ENCODE measurements around the gene CPA5. TPM values are rescaled to one million over a fixed set of nuclear protein-coding genes. Genes with fewer than 3 reads are reported as not detected.

Gene CPA5
- total RNA-seq, 1 donor from 2014 or later, result not detected

DNA sequence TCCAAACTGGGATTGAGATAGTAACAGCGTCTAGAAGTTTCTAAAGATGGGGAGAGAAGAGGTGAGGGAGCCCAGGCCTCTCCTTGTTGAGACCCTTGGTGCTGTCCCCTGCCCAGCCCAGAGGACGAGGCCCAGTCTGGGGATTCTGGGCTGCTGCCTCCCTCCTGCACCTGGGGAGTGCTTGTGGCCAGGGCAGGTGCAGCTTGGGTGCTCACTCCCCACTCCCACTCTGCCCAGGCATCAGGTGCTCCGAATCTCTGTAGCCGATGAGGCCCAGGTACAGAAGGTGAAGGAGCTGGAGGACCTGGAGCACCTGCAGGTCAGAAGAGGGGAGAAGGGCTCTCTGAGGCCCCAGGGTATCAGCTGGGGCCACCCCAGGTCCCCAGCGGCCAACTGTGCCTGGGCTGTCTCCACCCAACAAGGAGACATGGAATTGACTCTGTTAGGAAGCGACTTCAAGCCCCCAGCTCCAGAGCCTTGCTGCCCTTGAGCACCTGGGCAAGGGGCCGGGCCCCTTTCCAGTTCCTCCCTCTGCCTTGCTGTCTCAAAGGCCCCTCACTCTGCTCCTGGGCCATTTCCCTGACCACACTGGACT is 36.3 kb downstream of the CPA5 start:
- Mint-ChIP-seq H3K9me3 (ENCODE audit: unreplicated experiment) (peaks cover 12% of the 10 kb centered on the region), H3K4me1 (ENCODE audit: low read depth, unreplicated experiment) (peaks cover 9% of the 10 kb centered on the region), H3K4me3 (ENCODE audit: unreplicated experiment) (no peak overlapping the region), H3K36me3 (ENCODE audit: unreplicated experiment) (peaks cover 13% of the 10 kb centered on the region), H3K27me3 (ENCODE audit: unreplicated experiment) (peaks cover 6% of the 10 kb centered on the region), H3K27ac (ENCODE audit: unreplicated experiment) (no peak overlapping the region)
- DNase-seq, result no peak
- TF ChIP-seq, protein P1, sequence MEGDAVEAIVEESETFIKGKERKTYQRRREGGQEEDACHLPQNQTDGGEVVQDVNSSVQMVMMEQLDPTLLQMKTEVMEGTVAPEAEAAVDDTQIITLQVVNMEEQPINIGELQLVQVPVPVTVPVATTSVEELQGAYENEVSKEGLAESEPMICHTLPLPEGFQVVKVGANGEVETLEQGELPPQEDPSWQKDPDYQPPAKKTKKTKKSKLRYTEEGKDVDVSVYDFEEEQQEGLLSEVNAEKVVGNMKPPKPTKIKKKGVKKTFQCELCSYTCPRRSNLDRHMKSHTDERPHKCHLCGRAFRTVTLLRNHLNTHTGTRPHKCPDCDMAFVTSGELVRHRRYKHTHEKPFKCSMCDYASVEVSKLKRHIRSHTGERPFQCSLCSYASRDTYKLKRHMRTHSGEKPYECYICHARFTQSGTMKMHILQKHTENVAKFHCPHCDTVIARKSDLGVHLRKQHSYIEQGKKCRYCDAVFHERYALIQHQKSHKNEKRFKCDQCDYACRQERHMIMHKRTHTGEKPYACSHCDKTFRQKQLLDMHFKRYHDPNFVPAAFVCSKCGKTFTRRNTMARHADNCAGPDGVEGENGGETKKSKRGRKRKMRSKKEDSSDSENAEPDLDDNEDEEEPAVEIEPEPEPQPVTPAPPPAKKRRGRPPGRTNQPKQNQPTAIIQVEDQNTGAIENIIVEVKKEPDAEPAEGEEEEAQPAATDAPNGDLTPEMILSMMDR (IDR thresholded peaks at IDR 0.05; ENCODE audit: partially characterized antibody, unreplicated experiment), result no peak

DNA sequence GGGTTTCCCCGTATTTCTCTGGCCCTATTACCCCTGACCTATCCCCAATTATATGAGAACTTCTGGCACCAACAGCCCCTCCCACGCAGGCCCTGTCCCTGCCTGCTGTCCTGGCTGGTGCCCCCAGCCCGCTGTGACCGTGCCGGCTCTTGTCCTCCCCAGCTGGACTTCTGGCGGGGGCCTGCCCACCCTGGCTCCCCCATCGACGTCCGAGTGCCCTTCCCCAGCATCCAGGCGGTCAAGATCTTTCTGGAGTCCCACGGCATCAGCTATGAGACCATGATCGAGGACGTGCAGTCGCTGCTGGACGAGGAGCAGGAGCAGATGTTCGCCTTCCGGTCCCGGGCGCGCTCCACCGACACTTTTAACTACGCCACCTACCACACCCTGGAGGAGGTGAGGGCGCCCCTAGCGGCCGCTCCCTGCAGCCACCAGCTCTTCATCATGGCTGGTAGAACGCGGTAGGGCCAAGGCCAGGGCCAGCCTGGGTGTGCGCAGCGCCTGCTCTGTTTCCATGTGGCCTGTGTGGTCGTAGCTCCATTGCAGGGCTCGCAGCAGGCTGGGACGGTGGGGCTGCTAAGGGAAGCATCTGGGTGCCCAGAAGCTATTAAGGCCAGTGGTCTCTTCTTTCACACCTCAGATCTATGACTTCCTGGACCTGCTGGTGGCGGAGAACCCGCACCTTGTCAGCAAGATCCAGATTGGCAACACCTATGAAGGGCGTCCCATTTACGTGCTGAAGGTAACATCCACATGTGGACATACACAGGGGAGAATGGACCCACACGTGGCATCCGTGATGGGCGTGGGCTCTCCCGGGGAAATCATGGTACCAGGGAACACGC is 37.1 kb downstream of the CPA5 start:
- no peak for DNase-seq
- Mint-ChIP-seq H3K36me3 (ENCODE audit: unreplicated experiment) (peaks cover 5% of the 10 kb centered on the region), H3K27ac (ENCODE audit: unreplicated experiment) (no peak overlapping the region), H3K4me3 (ENCODE audit: unreplicated experiment) (no peak overlapping the region), H3K4me1 (ENCODE audit: low read depth, unreplicated experiment) (peaks cover 11% of the 10 kb centered on the region), H3K27me3 (ENCODE audit: unreplicated experiment) (peaks cover 7% of the 10 kb centered on the region), H3K9me3 (ENCODE audit: unreplicated experiment) (peaks cover 14% of the 10 kb centered on the region)
- TF ChIP-seq, protein P1 (IDR thresholded peaks at IDR 0.05; ENCODE audit: partially characterized antibody, unreplicated experiment), result no peak

DNA sequence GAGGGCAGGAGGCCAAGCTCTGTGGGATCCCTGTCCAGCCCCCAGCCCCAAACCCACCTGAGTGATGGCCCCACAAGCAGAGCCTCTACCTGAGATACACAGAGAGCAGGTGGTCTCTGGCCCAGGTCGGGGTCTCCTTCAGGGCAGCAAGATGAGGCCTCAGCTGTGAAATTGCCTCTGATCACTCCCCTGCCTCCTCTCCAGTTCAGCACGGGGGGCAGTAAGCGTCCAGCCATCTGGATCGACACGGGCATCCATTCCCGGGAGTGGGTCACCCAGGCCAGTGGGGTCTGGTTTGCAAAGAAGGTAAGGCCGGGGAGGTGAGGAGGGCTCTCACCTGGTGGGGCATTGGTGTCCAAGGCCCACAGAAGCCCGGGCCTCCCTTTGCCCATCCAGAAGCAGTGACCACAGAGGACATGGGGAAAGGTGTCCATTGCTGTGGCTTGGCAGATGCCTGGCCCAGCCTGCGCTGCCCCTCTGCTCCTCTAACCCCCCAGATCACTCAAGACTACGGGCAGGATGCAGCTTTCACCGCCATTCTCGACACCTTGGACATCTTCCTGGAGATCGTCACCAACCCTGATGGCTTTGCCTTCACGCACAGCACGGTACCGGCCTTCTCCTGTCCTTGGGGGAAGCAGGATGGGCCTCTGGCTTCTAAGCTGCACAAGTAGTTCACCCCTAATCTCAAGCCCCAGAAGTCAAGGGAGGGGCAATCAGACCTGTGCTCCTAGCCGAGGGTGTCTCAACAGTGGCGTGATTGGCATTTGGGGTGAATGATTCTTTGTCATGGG is 38.8 kb downstream of the CPA5 start:
- peaks cover 11% of the 10 kb centered on the region for H3K4me1 Mint-ChIP-seq (ENCODE audit: low read depth, unreplicated experiment)
- peaks cover 4% of the 10 kb centered on the region for H3K36me3 Mint-ChIP-seq (ENCODE audit: unreplicated experiment)
- H3K9me3 Mint-ChIP-seq (ENCODE audit: unreplicated experiment), result peaks cover 14% of the 10 kb centered on the region
- H3K27ac Mint-ChIP-seq (ENCODE audit: unreplicated experiment), result no peak overlapping the region
- TF ChIP-seq, protein P1 (IDR thresholded peaks at IDR 0.05; ENCODE audit: partially characterized antibody, unreplicated experiment), result no peak
- peaks cover 7% of the 10 kb centered on the region for H3K27me3 Mint-ChIP-seq (ENCODE audit: unreplicated experiment)
- no peak overlapping the region for H3K4me3 Mint-ChIP-seq (ENCODE audit: unreplicated experiment)
- DNase-seq, result no peak

DNA sequence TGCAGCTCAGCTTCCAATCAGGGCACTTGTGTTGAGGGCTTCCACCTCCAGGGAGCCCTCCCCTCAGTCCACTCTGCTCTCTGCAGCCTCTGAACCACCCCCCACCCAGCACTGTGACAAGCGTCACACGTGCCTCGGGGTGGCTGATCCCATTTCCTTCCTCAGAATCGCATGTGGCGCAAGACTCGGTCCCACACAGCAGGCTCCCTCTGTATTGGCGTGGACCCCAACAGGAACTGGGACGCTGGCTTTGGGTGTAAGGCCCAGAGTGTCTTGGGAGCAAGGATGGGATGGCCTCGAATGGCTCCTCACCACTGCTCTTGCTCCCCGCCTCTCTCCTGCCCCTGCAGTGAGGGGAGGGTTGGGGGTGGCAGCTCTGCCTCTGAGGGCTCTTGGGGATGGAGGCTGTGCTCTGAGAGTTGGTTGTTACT is 39.8 kb downstream of the CPA5 start:
- peaks cover 6% of the 10 kb centered on the region for H3K4me1 Mint-ChIP-seq (ENCODE audit: low read depth, unreplicated experiment)
- no peak overlapping the region for H3K4me3 Mint-ChIP-seq (ENCODE audit: unreplicated experiment)
- DNase-seq, result no peak
- H3K36me3 Mint-ChIP-seq (ENCODE audit: unreplicated experiment), result no peaks in the 10 kb centered on the region
- peaks cover 10% of the 10 kb centered on the region for H3K9me3 Mint-ChIP-seq (ENCODE audit: unreplicated experiment)
- H3K27ac Mint-ChIP-seq (ENCODE audit: unreplicated experiment), result no peak overlapping the region
- H3K27me3 Mint-ChIP-seq (ENCODE audit: unreplicated experiment), result peaks cover 7% of the 10 kb centered on the region
- TF ChIP-seq, protein P1 (IDR thresholded peaks at IDR 0.05; ENCODE audit: partially characterized antibody, unreplicated experiment), result no peak
